Activated CD4-positive, alpha-beta T cell treated with anti-CD3 and anti-CD28 coated beads, Interleukin-2, amount 10 ng/mL, durations not matched to agents 7 days and 5 days (primary cell): ENCODE results near the gene ARL5B. TPM values are rescaled to one million over a fixed set of nuclear protein-coding genes. Genes with fewer than 3 reads are reported as not detected.
A peak's percentile ranks its signal among the peaks of the same experiment; 100 is the strongest.
"Not testable (repeated sequence)": the region's sequence is repeated elsewhere in the genome, so short reads cannot be mapped to it uniquely, and the experiment has no call there.

Source experiments
- CTCF ChIA-PET: fragments of 350-600 bp; sonication (Branson Sonifier 250); formaldehyde crosslinking; loops from one replicate; lab custom pipeline; 2021; ENCODE audit warnings: antibody characterized with exemption; lab: Charles Lee
- POLR2A ChIA-PET: fragments of 350-600 bp; sonication (Branson Sonifier 250); formaldehyde crosslinking; loops from one replicate; lab custom pipeline; 2021; ENCODE audit warnings: antibody characterized with exemption; lab: Charles Lee
- DNase-seq: peaks from one replicate; pipeline ENCODE4 v3.0.0-alpha.2; 2020
- H3K27ac Mint-ChIP-seq: one replicate; pipeline ENCODE4 v1.8.0; 2021; ENCODE audit warnings: mild to moderate bottlenecking, moderate library complexity, mixed read lengths
- H3K27me3 Mint-ChIP-seq: one replicate; pipeline ENCODE4 v1.8.0; 2021; ENCODE audit warnings: mixed read lengths
- H3K36me3 Mint-ChIP-seq: one replicate; pipeline ENCODE4 v1.8.0; 2021; ENCODE audit warnings: low read depth, mixed read lengths
- H3K4me1 Mint-ChIP-seq: one replicate; pipeline ENCODE4 v1.8.0; 2021; ENCODE audit warnings: mixed read lengths
- H3K4me3 Mint-ChIP-seq: one replicate; pipeline ENCODE4 v1.8.0; 2021; ENCODE audit warnings: mild to moderate bottlenecking, moderate library complexity, mixed read lengths
- H3K9me3 Mint-ChIP-seq: one replicate; pipeline ENCODE4 v1.8.0; 2021; ENCODE audit warnings: mixed read lengths
- total RNA-seq, 2 experiments: library from RNA; stranded (reverse); gene quantifications; one replicate each; pipeline ENCODE4 v1.2.3, GENCODE V29; 2021

ARL5B gene
- total RNA-seq: 10 to 100 TPM in 1 of 2 experiments, 1 to 10 TPM in 1; 9.8 to 11.6 TPM

DNA sequence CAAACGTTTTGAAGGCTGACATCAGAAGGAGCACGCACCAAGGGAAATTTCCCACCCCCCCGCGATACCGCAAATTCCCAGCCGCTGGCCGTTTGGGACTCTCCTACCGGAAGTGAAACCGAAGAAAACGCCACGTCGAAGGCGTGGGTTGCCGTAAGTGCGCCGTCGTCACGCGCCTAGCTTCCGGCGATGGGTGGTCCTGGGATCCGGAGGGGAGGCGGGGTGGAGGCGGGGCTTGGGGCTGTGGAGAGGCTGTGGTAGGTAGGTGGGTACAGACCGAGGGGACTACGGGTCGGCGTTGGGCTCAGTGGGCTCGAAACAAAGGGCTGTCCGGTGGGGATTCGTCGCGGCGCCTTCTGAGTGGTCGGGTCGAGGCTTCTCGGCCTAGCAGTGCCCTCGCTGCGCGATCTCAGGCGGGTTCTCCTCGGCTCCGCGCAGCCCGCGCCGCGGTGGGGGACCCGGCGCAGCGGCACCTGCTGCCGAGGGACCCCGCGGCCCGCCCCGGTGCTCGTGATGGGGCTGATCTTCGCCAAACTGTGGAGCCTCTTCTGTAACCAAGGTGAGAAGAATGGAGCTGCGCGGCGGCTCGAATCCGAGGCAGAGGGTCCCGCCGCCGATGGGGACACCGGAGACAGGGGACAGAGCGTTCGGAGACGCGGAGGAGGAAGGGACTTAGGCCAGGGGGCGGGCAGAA, at the start of gene ARL5B:
ARL5B (plus strand) TSS at position 307 of the 694 bp plus-strand sequence; CDS start at position 514, 207 bp downstream.
- POLR2A ChIA-PET: interaction anchor here (0.6 to 1.2 kb wide), 2 partner anchors 11 to 916 kb away, joined by 3 read pairs; no protein-coding TSS in a partner anchor
- H3K4me1 Mint-ChIP-seq: peaks cover 43% of the 10 kb centered on the region
- H3K4me3 Mint-ChIP-seq: peak within 1 kb of the TSS; percentile 100
- CTCF ChIA-PET: interaction anchor here (0.5 to 1.4 kb wide), 5 partner anchors 9 to 17 kb away, joined by 3 to 4 read pairs (median 3); no protein-coding TSS in a partner anchor
- H3K36me3 Mint-ChIP-seq: peaks cover 15% of the 10 kb centered on the region
- no peaks in the 10 kb centered on the region for H3K27me3 Mint-ChIP-seq
- peak; percentile 96 for DNase-seq
- H3K27ac Mint-ChIP-seq: peak within 1 kb of the TSS; percentile 99
- no peaks in the 10 kb centered on the region for H3K9me3 Mint-ChIP-seq

- DNase-seq: no peak
- Mint-ChIP-seq H3K4me3 (no peak overlapping the region), H3K27ac (no peak overlapping the region), H3K4me1 (no peaks in the 10 kb centered on the region), H3K9me3 (no peaks in the 10 kb centered on the region), H3K27me3 (no peaks in the 10 kb centered on the region), H3K36me3 (peaks cover 26% of the 10 kb centered on the region)
- ChIA-PET POLR2A (no interaction called here), CTCF (no interaction called here)
Measured at GRCh38 chr10:18610517-18610916, 48.7 kb upstream of the ARL5B start.

- no peak for DNase-seq
- H3K4me3 Mint-ChIP-seq: no peak overlapping the region
- H3K4me1 Mint-ChIP-seq: no peaks in the 10 kb centered on the region
- no peaks in the 10 kb centered on the region for H3K27me3 Mint-ChIP-seq
- H3K27ac Mint-ChIP-seq: no peak overlapping the region
- peaks cover 28% of the 10 kb centered on the region for H3K36me3 Mint-ChIP-seq
- POLR2A ChIA-PET: no interaction called here
- CTCF ChIA-PET: no interaction called here
- H3K9me3 Mint-ChIP-seq: no peaks in the 10 kb centered on the region
Measured at GRCh38 chr10:18611168-18611567, 48.1 kb upstream of the ARL5B start.

DNA sequence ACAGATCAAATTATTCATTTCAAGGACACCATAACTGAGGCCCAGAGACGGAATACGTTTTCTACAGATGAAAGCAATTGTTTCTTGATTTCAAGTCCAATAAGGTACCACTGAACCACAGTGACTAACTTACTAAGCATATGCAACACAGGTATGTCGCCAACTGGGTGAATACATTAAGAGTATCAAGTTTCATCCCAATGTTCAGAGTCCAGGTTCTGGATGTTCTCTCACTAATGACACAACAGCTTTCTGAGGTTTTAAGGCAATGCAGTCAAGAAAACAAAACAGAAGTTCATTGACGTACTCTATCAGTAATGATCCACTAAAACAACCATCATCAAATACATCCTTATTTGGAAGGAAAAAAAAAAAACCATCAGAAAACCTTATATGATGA, 43.6 kb upstream of the ARL5B start:
- CTCF ChIA-PET: no interaction called here
- Mint-ChIP-seq H3K4me3 (no peak overlapping the region), H3K27ac (no peak overlapping the region), H3K4me1 (peaks cover 17% of the 10 kb centered on the region), H3K36me3 (peaks cover 42% of the 10 kb centered on the region), H3K9me3 (no peaks in the 10 kb centered on the region), H3K27me3 (no peaks in the 10 kb centered on the region)
- DNase-seq: no peak
- POLR2A ChIA-PET: no interaction called here

- no peak overlapping the region for H3K27ac Mint-ChIP-seq
- no peaks in the 10 kb centered on the region for H3K9me3 Mint-ChIP-seq
- H3K27me3 Mint-ChIP-seq: no peaks in the 10 kb centered on the region
- POLR2A ChIA-PET: no interaction called here
- CTCF ChIA-PET: interaction anchor here (0.6 kb wide), 1 partner anchor 18 kb away, joined by 4 read pairs; no protein-coding TSS in a partner anchor
- no peak overlapping the region for H3K4me3 Mint-ChIP-seq
- no peak for DNase-seq
- H3K4me1 Mint-ChIP-seq: peaks cover 17% of the 10 kb centered on the region
- peaks cover 43% of the 10 kb centered on the region for H3K36me3 Mint-ChIP-seq
Measured at GRCh38 chr10:18616337-18616736, 42.9 kb upstream of the ARL5B start.

- POLR2A ChIA-PET: no interaction called here
- Mint-ChIP-seq H3K27me3 (no peaks in the 10 kb centered on the region), H3K9me3 (no peaks in the 10 kb centered on the region), H3K4me3 (no peak overlapping the region), H3K27ac (no peak overlapping the region), H3K4me1 (peaks cover 17% of the 10 kb centered on the region), H3K36me3 (peaks cover 35% of the 10 kb centered on the region)
- DNase-seq: no peak
- CTCF ChIA-PET: no interaction called here
Measured at GRCh38 chr10:18619016-18619415, 40.2 kb upstream of the ARL5B start.

DNA sequence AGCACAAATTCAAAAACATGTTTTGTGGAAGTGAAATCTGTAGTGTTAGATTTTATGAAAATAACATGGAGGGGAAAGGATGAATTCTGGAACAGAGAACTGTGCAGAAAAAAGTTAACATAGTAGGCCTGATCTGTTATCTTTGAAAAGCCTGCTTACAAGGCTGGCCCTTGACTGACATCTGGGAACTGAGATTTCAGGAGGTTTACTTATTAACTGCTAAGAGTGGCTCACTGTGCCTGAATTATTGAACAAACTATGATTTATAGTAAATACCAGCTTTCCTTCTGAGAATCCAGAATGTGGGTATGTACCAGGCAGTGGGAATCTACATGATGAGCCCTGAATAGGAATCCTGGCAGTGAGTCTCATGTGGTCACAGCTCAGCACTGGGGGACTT, 38.4 kb upstream of the ARL5B start:
- no peak overlapping the region for H3K27ac Mint-ChIP-seq
- no peak for DNase-seq
- ChIA-PET POLR2A (no interaction called here), CTCF (no interaction called here)
- no peaks in the 10 kb centered on the region for H3K27me3 Mint-ChIP-seq
- H3K4me3 Mint-ChIP-seq: no peak overlapping the region
- H3K4me1 Mint-ChIP-seq: peaks cover 17% of the 10 kb centered on the region
- H3K36me3 Mint-ChIP-seq: peaks cover 26% of the 10 kb centered on the region
- no peaks in the 10 kb centered on the region for H3K9me3 Mint-ChIP-seq

DNA sequence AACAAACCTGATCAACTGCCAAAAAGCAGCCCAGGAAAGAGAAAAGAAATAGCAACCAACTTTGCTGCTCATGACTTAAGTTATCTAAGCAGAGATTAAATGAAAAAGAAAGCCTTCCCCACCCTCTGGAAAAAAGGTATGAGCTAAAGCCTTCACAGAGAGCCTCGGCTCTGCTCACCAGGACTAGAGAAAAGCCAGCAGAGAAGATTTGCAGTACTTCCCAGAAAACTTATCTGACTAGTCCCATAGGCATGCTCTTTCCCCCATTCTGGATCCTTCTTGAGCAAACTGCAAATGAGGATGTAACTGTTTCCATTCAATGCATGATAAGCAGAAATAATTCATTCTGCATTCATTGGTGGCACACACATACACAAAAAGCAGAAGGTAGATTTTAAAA, 35.6 kb upstream of the ARL5B start:
- not testable (repeated sequence) for H3K4me3 Mint-ChIP-seq

DNA sequence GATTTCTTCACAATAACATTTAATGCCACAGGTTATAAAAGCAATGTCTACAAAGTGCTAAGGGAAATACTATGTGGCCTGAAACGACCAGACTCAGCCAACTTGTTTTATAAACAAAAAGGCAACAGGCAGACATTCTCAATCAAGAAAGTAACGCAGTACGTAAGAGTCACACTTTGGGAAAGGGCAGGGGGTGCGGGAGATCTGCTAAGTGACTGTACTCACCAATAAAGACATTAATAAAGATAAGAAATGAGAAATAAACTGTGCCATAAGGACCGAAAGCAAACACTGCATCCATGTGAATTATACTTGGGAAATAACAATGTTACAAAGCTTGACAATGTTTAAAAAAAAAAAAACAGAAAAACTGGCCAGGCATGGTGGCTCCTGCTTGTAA, 33.3 kb upstream of the ARL5B start:
- POLR2A ChIA-PET: no interaction called here
- peaks cover 21% of the 10 kb centered on the region for H3K4me1 Mint-ChIP-seq
- CTCF ChIA-PET: interaction anchor here (0.6 to 1.4 kb wide), 2 partner anchors 16 to 74 kb away, joined by 3 to 4 read pairs; no protein-coding TSS in a partner anchor
- DNase-seq: no peak
- no peaks in the 10 kb centered on the region for H3K27me3 Mint-ChIP-seq
- no peak overlapping the region for H3K27ac Mint-ChIP-seq
- H3K4me3 Mint-ChIP-seq: no peak overlapping the region
- H3K36me3 Mint-ChIP-seq: peaks cover 16% of the 10 kb centered on the region
- no peaks in the 10 kb centered on the region for H3K9me3 Mint-ChIP-seq

More for the DNA sequence above, 35.6 kb upstream of the ARL5B start:
- H3K27me3 Mint-ChIP-seq, H3K9me3 Mint-ChIP-seq, H3K27ac Mint-ChIP-seq, DNase-seq, CTCF ChIA-PET, POLR2A ChIA-PET: not testable (repeated sequence)
- Mint-ChIP-seq H3K36me3 (peaks cover 20% of the 10 kb centered on the region), H3K4me1 (peaks cover 27% of the 10 kb centered on the region)

- Mint-ChIP-seq H3K27ac (peak overlapping the region; percentile 93), H3K4me1 (peaks cover 21% of the 10 kb centered on the region), H3K4me3 (peak overlapping the region; percentile 82)
- H3K9me3 Mint-ChIP-seq, H3K36me3 Mint-ChIP-seq, CTCF ChIA-PET, H3K27me3 Mint-ChIP-seq, POLR2A ChIA-PET: not testable (repeated sequence)
- DNase-seq: peak; percentile 84
Measured at GRCh38 chr10:18627452-18628018, 31.7 kb upstream of the ARL5B start.

DNA sequence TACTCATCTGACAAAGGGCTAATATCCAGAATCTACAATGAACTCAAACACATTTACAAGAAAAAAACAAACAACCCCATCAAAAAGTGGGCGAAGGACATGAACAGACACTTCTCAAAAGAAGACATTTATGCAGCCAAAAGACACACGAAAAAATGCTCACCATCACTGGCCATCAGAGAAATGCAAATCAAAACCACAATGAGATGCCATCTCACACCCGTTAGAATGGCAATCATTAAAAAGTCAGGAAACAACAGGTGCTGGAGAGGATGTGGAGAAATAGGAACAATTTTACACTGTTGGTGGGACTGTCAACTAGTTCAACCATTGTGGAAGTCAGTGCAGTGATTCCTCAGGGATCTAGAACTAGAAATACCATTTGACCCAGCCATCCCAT, 26.7 kb upstream of the ARL5B start:
- H3K27ac Mint-ChIP-seq, H3K27me3 Mint-ChIP-seq, DNase-seq: not testable (repeated sequence)

GRCh38 chr10:18635995-18636394, 23.2 kb upstream of the ARL5B start:
- no peaks in the 10 kb centered on the region for H3K9me3 Mint-ChIP-seq
- H3K4me1 Mint-ChIP-seq: no peaks in the 10 kb centered on the region
- H3K27ac Mint-ChIP-seq: no peak overlapping the region
- no peak for DNase-seq
- ChIA-PET POLR2A (no interaction called here), CTCF (no interaction called here)
- peaks cover 12% of the 10 kb centered on the region for H3K36me3 Mint-ChIP-seq
- no peak overlapping the region for H3K4me3 Mint-ChIP-seq
- H3K27me3 Mint-ChIP-seq: no peaks in the 10 kb centered on the region

More for the DNA sequence above, 26.7 kb upstream of the ARL5B start:
- H3K4me3 Mint-ChIP-seq, H3K9me3 Mint-ChIP-seq, POLR2A ChIA-PET, CTCF ChIA-PET: not testable (repeated sequence)
- Mint-ChIP-seq H3K36me3 (peaks cover 12% of the 10 kb centered on the region), H3K4me1 (peaks cover 13% of the 10 kb centered on the region)

GRCh38 chr10:18637400-18637799, 21.8 kb upstream of the ARL5B start:
- H3K4me3 Mint-ChIP-seq, POLR2A ChIA-PET: not testable (repeated sequence)

More at GRCh38 chr10:18637400-18637799, 21.8 kb upstream of the ARL5B start:
- CTCF ChIA-PET: interaction anchor here (0.9 to 1.3 kb wide), 3 partner anchors 8 to 13 kb away, joined by 3 to 5 read pairs (median 3); partner anchors contain the start of gene NSUN6
- not testable (repeated sequence) for DNase-seq, H3K27ac Mint-ChIP-seq, H3K27me3 Mint-ChIP-seq, H3K9me3 Mint-ChIP-seq, H3K4me1 Mint-ChIP-seq
- H3K36me3 Mint-ChIP-seq: peaks cover 16% of the 10 kb centered on the region
